Esophagus muscularis mucosa (tissue), 4 donors: ENCODE results near the gene ERCC6.

Experiments used
- CTCF ChIP-seq, 3 experiments: fragments of 200-600 bp in 2 of 3; fragments of 450-650 bp in 1 of 3; sonication (generic) in 2 of 3; IDR thresholded peaks; one replicate each; pipeline ENCODE4 v1.5.1; 2017 to 2019; ENCODE audit warnings: antibody characterized with exemption in 3 of 3, mild to moderate bottlenecking in 2 of 3, moderate library complexity in 1 of 3
- EP300 ChIP-seq: sonication (generic); formaldehyde crosslinking; IDR thresholded peaks from one replicate; pipeline ENCODE4 v1.6.1; 2017; ENCODE audit warnings: antibody characterized with exemption
- POLR2A ChIP-seq: fragments of 450-650 bp; IDR thresholded peaks from one replicate; pipeline ENCODE4 v1.6.1; 2017; ENCODE audit warnings: antibody characterized with exemption, moderate library complexity, mild to moderate bottlenecking, low read depth
- POLR2AphosphoS5 ChIP-seq, 2 donors: sonication (generic); formaldehyde crosslinking; IDR thresholded peaks; one replicate each; pipeline ENCODE4 v1.6.1; 2017; ENCODE audit warnings: antibody characterized with exemption in 2 of 2

GRCh38 chr10:49523301-49523700 lies 15.6 kb downstream of the ERCC6 start:
- TF ChIP-seq CTCF (IDR thresholded peaks at IDR 0.05), result no peak
- no peak for TF ChIP-seq POLR2A
- no peak for TF ChIP-seq POLR2AphosphoS5 (IDR thresholded peaks at IDR 0.05)
- no peak for TF ChIP-seq EP300
